SK-N-SH treated with all-trans-retinoic acid at 6 μM for 48 hours (cell line): ENCODE measurements around the gene NBAS.

Experiments
- BACH2 ChIP-seq: fragments of 250-450 bp; sonication (Bioruptor Pico); IDR thresholded peaks from 2 replicates; pipeline ENCODE4 v1.9.0; 2021; ENCODE audit warnings: mild to moderate bottlenecking, borderline replicate concordance
- CREB5 ChIP-seq: fragments of 250-450 bp; sonication (Bioruptor Pico); IDR thresholded peaks from 2 replicates; pipeline ENCODE4 v1.5.1; 2020; ENCODE audit warnings: low read depth, mild to moderate bottlenecking, moderate library complexity
- CSRNP3 ChIP-seq: fragments of 250-450 bp; sonication (Bioruptor Pico); IDR thresholded peaks from 2 replicates; pipeline ENCODE4 v1.5.1; 2021; ENCODE audit warnings: mild to moderate bottlenecking, moderate library complexity
- ESRRG ChIP-seq: fragments of 250-450 bp; sonication (Bioruptor Pico); IDR thresholded peaks from 2 replicates; pipeline ENCODE4 v1.6.1; 2021; ENCODE audit warnings: mild to moderate bottlenecking
- GLIS3 ChIP-seq: fragments of 250-450 bp; sonication (Bioruptor Pico); IDR thresholded peaks from 2 replicates; pipeline ENCODE4 v1.5.0; 2020; ENCODE audit warnings: mild to moderate bottlenecking, moderate library complexity

GRCh38 chr2:15367205-15367604 is 193.9 kb downstream of the NBAS start:
- TF ChIP-seq BACH2 (CRISPR knock-in tag) (no peak), ESRRG (CRISPR knock-in tag) (no peak), CREB5 (CRISPR knock-in tag) (no peak), GLIS3 (CRISPR knock-in tag) (no peak), CSRNP3 (CRISPR knock-in tag) (no peak)
